ENCODE data around the gene CELA2B.
"Not testable (repeated sequence)": the region's sequence is repeated elsewhere in the genome, so short reads cannot be mapped to it uniquely, and the experiment has no call there.

The CELA2B gene

GRCh38 chr1:15469361-15469760 lies 6.5 kb upstream of the CELA2B start:
- DNase-seq (ENCODE audit: low read depth), result no peak

GRCh38 chr1:15469821-15470448 lies 6.0 kb upstream of the CELA2B start:
- not testable (repeated sequence) for DNase-seq (ENCODE audit: low read depth)

GRCh38 chr1:15471067-15471466 lies 4.8 kb upstream of the CELA2B start:
- DNase-seq (ENCODE audit: low read depth), result not testable (repeated sequence)

- not testable (repeated sequence) for DNase-seq (ENCODE audit: low read depth)
These were observed 4.2 kb upstream of the CELA2B start for GRCh38 chr1:15471723-15472122.

- no peak for DNase-seq (ENCODE audit: low read depth)
These were observed 3.3 kb upstream of the CELA2B start for GRCh38 chr1:15472587-15472986.

GRCh38 chr1:15476927-15477326 lies 1.0 kb downstream of the CELA2B start:
- DNase-seq (ENCODE audit: low read depth), result no peak

GRCh38 chr1:15477646-15478212 lies 1.8 kb downstream of the CELA2B start:
- no peak for DNase-seq (ENCODE audit: low read depth)

GRCh38 chr1:15479654-15480347 lies 3.9 kb downstream of the CELA2B start:
- no peak for DNase-seq (ENCODE audit: low read depth)

- DNase-seq (ENCODE audit: low read depth), result not testable (repeated sequence)
These were observed 6.6 kb downstream of the CELA2B start for GRCh38 chr1:15482455-15482854.

- DNase-seq (ENCODE audit: low read depth), result not testable (repeated sequence)
These were observed 7.2 kb downstream of the CELA2B start for GRCh38 chr1:15482983-15483543.

- DNase-seq (ENCODE audit: low read depth), result no peak
These were observed 8.1 kb downstream of the CELA2B start for GRCh38 chr1:15483971-15484370.

GRCh38 chr1:15484443-15484842 lies 8.5 kb downstream of the CELA2B start:
- not testable (repeated sequence) for DNase-seq (ENCODE audit: low read depth)

- DNase-seq (ENCODE audit: low read depth), result no peak
These were observed 9.7 kb downstream of the CELA2B start for GRCh38 chr1:15485636-15486035.

- not testable (repeated sequence) for DNase-seq (ENCODE audit: low read depth)
These were observed 11.1 kb downstream of the CELA2B start for GRCh38 chr1:15486844-15487610.

- DNase-seq (ENCODE audit: low read depth), result no peak
These were observed 12.5 kb downstream of the CELA2B start for GRCh38 chr1:15488371-15488770.

- DNase-seq (ENCODE audit: low read depth), result no peak
These were observed 13.3 kb downstream of the CELA2B start for GRCh38 chr1:15489052-15489736.

GRCh38 chr1:15491010-15491409 lies 15.1 kb downstream of the CELA2B start:
- peak; percentile 54 for DNase-seq (ENCODE audit: low read depth)

GRCh38 chr1:15492596-15492995 lies 16.7 kb downstream of the CELA2B start:
- no peak for DNase-seq (ENCODE audit: low read depth)

- no peak for DNase-seq (ENCODE audit: low read depth)
These were observed 18.0 kb downstream of the CELA2B start for GRCh38 chr1:15493869-15494390.

- no peak for DNase-seq (ENCODE audit: low read depth)
These were observed 24.6 kb downstream of the CELA2B start for GRCh38 chr1:15500184-15501178.

Data from ELR (cell line).